ENCODE results near the gene QRFP.

QRFP gene

DNA sequence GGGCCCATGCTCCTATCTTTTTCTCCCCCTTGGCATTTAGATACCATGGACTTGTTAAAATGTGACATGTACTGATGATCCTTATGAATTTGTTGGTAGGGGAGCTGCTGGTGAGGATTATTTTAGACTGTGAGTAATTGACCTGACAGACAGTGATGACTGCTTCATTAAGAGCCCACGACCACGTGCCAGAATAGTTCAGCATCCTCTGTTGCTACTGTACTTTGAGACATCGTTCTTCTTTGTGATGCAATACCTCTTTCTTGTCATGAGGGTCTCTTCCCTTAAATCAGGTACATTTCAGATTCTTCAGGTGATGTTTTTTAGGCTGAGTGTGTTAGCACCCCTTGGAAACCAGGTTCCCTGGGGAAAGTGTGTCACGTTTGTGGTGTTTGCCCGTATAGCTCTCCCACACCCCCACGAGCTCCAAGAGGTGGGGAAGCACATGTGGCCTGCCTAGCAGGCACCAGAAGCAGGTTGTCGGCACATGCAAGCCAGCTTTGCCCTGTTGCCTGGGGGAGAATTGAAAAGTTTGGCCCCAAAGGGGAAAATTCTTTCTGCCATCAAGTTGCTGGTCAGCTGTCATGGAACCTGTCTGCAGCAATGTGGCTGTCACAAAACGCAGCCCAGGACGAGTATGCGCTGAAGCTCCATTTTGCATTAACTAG lies 25.1 kb downstream of the QRFP start:
- Mint-ChIP-seq H3K27me3 (no peaks in the 10 kb centered on the region), H3K9me3 (no peaks in the 10 kb centered on the region), H3K4me3 (no peak overlapping the region), H3K36me3 (ENCODE audit: low read depth) (peaks cover 64% of the 10 kb centered on the region), H3K4me1 (ENCODE audit: low read depth) (no peaks in the 10 kb centered on the region), H3K27ac (no peak overlapping the region)
- DNase-seq, result no peak

DNA sequence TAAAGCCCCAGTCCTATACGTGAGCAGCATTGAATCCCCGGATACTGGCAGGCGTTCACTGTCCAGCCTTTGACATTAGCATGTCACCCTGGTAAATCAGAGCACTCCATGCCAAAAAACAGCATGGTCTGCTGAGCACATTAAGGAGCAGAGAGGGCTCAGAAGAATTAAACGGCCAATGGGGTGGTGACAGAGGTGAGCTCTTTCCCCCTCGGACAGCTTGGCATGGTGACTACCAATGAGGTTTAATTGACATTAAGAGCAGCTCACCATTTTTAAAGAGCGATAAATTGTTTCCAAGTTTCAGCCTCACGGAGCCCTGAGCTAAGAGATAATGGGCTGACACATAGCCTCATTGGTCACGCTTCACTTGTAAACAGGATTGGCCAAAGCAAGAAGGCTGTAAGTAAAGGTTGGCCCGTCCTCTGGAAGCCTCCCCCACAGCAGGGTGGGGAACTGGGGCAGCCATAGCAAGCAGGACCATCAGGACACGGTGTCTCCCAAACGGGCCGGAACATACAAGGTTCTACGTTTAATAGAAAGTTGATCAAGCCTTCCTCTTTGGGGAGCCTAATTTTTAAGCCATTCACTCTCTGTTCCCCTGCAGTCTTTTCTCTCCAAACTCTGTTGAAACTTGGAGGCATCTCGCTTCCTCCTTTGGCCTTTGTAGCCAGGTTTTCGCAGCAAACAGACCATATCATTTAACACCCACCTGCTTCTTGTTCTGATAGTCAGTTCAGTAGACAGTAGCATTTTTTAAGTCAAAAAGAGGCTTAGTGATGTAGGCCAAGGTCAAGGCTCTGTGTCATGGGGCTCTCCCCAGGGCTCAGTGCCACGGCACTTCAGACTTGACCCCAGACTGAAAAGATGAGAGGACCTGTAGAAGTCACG lies 25.9 kb downstream of the QRFP start:
- H3K4me3 Mint-ChIP-seq, result no peak overlapping the region
- no peaks in the 10 kb centered on the region for H3K9me3 Mint-ChIP-seq
- H3K36me3 Mint-ChIP-seq (ENCODE audit: low read depth), result peaks cover 63% of the 10 kb centered on the region
- H3K4me1 Mint-ChIP-seq (ENCODE audit: low read depth), result peaks cover 2% of the 10 kb centered on the region
- H3K27me3 Mint-ChIP-seq, result no peaks in the 10 kb centered on the region
- H3K27ac Mint-ChIP-seq, result no peak overlapping the region
- no peak for DNase-seq

- no peak for DNase-seq
- Mint-ChIP-seq H3K4me3 (no peak overlapping the region), H3K4me1 (ENCODE audit: low read depth) (peaks cover 2% of the 10 kb centered on the region), H3K27ac (no peak overlapping the region), H3K36me3 (ENCODE audit: low read depth) (peaks cover 59% of the 10 kb centered on the region), H3K9me3 (no peaks in the 10 kb centered on the region), H3K27me3 (no peaks in the 10 kb centered on the region)
Measured at GRCh38 chr9:130869250-130869649, 27.4 kb downstream of the QRFP start.

GRCh38 chr9:130868230-130868629 lies 28.4 kb downstream of the QRFP start:
- Mint-ChIP-seq H3K9me3 (no peaks in the 10 kb centered on the region), H3K4me3 (no peak overlapping the region), H3K27ac (no peak overlapping the region), H3K36me3 (ENCODE audit: low read depth) (peaks cover 55% of the 10 kb centered on the region), H3K27me3 (no peaks in the 10 kb centered on the region), H3K4me1 (ENCODE audit: low read depth) (peaks cover 2% of the 10 kb centered on the region)
- no peak for DNase-seq

- Mint-ChIP-seq H3K36me3 (ENCODE audit: low read depth) (peaks cover 55% of the 10 kb centered on the region), H3K27ac (no peak overlapping the region), H3K9me3 (no peaks in the 10 kb centered on the region), H3K4me1 (ENCODE audit: low read depth) (peaks cover 2% of the 10 kb centered on the region), H3K4me3 (no peak overlapping the region), H3K27me3 (no peaks in the 10 kb centered on the region)
- no peak for DNase-seq
Measured at GRCh38 chr9:130867556-130867955, 29.1 kb downstream of the QRFP start.

GRCh38 chr9:130866474-130866965 lies 30.1 kb downstream of the QRFP start:
- Mint-ChIP-seq H3K9me3 (no peaks in the 10 kb centered on the region), H3K27ac (no peak overlapping the region), H3K4me3 (no peak overlapping the region), H3K36me3 (ENCODE audit: low read depth) (peaks cover 51% of the 10 kb centered on the region), H3K27me3 (no peaks in the 10 kb centered on the region), H3K4me1 (ENCODE audit: low read depth) (peaks cover 2% of the 10 kb centered on the region)
- peak; percentile 64 for DNase-seq

- Mint-ChIP-seq H3K27ac (no peak overlapping the region), H3K36me3 (ENCODE audit: low read depth) (peaks cover 46% of the 10 kb centered on the region), H3K4me3 (no peak overlapping the region), H3K27me3 (no peaks in the 10 kb centered on the region), H3K4me1 (ENCODE audit: low read depth) (peaks cover 2% of the 10 kb centered on the region), H3K9me3 (no peaks in the 10 kb centered on the region)
- no peak for DNase-seq
Measured at GRCh38 chr9:130865921-130866320, 30.7 kb downstream of the QRFP start.

GRCh38 chr9:130864541-130864940 lies 32.1 kb downstream of the QRFP start:
- DNase-seq, result no peak
- no peak overlapping the region for H3K27ac Mint-ChIP-seq
- no peak overlapping the region for H3K4me3 Mint-ChIP-seq
- peaks cover 2% of the 10 kb centered on the region for H3K4me1 Mint-ChIP-seq (ENCODE audit: low read depth)
- no peaks in the 10 kb centered on the region for H3K27me3 Mint-ChIP-seq
- peaks cover 52% of the 10 kb centered on the region for H3K36me3 Mint-ChIP-seq (ENCODE audit: low read depth)
- H3K9me3 Mint-ChIP-seq, result no peaks in the 10 kb centered on the region

DNA sequence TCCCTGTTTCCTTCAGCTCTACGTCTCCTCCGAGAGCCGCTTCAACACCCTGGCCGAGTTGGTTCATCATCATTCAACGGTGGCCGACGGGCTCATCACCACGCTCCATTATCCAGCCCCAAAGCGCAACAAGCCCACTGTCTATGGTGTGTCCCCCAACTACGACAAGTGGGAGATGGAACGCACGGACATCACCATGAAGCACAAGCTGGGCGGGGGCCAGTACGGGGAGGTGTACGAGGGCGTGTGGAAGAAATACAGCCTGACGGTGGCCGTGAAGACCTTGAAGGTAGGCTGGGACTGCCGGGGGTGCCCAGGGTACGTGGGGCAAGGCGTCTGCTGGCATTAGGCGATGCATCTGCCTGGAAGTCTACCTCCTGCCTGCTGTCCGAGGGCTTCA lies 33.9 kb downstream of the QRFP start:
- Mint-ChIP-seq H3K9me3 (no peaks in the 10 kb centered on the region), H3K36me3 (ENCODE audit: low read depth) (peaks cover 63% of the 10 kb centered on the region), H3K4me3 (no peak overlapping the region), H3K27me3 (no peaks in the 10 kb centered on the region), H3K4me1 (ENCODE audit: low read depth) (peaks cover 2% of the 10 kb centered on the region), H3K27ac (no peak overlapping the region)
- DNase-seq, result no peak

- H3K9me3 Mint-ChIP-seq, result no peaks in the 10 kb centered on the region
- no peak overlapping the region for H3K4me3 Mint-ChIP-seq
- no peaks in the 10 kb centered on the region for H3K27me3 Mint-ChIP-seq
- no peak overlapping the region for H3K27ac Mint-ChIP-seq
- DNase-seq, result no peak
- H3K36me3 Mint-ChIP-seq (ENCODE audit: low read depth), result peaks cover 62% of the 10 kb centered on the region
- peaks cover 2% of the 10 kb centered on the region for H3K4me1 Mint-ChIP-seq (ENCODE audit: low read depth)
Measured at GRCh38 chr9:130862217-130862616, 34.4 kb downstream of the QRFP start.

DNA sequence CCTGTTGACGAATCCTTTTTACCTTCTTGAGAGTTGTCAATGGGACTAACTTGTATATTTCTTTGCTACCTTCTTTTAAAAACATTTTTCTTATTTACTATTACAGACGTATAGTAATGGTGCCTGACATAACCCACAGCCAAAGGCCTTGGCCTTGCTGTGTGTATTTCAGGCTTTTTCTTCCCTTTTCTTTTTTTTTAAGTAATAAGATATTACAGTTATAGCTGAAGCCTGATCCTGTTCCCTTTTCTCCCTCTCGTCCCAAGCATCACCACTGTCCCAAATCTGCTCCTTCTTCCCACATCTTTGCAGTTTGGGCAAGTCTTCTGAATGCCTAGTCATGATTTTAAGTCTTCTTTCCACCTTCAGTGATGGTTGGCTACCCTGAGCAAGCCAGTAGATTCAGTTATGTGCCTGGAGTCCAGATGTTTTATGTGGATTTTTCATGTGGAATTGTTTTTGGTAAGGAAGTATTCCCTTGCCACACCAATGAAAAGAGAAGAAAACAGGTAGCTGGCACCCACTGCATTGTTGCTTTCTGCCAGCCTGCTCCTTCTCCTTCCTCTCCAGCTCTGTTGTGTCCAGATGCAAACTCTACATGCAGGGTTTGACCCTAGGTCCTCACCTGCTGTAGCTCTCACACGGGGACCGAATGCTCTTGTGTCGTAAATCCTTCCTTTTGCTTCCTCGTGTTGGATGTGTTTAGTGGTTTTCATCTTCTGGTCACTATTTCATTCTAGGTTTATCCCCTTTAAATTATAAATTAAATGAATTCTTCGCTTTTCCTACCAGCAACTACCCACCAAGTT lies 35.0 kb downstream of the QRFP start:
- no peak for DNase-seq
- Mint-ChIP-seq H3K4me3 (no peak overlapping the region), H3K4me1 (ENCODE audit: low read depth) (peaks cover 2% of the 10 kb centered on the region), H3K27me3 (no peaks in the 10 kb centered on the region), H3K36me3 (ENCODE audit: low read depth) (peaks cover 66% of the 10 kb centered on the region), H3K9me3 (no peaks in the 10 kb centered on the region), H3K27ac (no peak overlapping the region)

- Mint-ChIP-seq H3K4me1 (ENCODE audit: low read depth) (no peaks in the 10 kb centered on the region), H3K36me3 (ENCODE audit: low read depth) (peaks cover 70% of the 10 kb centered on the region), H3K27ac (no peak overlapping the region), H3K9me3 (no peaks in the 10 kb centered on the region), H3K4me3 (no peak overlapping the region), H3K27me3 (no peaks in the 10 kb centered on the region)
- no peak for DNase-seq
Measured at GRCh38 chr9:130860458-130861316, 35.9 kb downstream of the QRFP start.

DNA sequence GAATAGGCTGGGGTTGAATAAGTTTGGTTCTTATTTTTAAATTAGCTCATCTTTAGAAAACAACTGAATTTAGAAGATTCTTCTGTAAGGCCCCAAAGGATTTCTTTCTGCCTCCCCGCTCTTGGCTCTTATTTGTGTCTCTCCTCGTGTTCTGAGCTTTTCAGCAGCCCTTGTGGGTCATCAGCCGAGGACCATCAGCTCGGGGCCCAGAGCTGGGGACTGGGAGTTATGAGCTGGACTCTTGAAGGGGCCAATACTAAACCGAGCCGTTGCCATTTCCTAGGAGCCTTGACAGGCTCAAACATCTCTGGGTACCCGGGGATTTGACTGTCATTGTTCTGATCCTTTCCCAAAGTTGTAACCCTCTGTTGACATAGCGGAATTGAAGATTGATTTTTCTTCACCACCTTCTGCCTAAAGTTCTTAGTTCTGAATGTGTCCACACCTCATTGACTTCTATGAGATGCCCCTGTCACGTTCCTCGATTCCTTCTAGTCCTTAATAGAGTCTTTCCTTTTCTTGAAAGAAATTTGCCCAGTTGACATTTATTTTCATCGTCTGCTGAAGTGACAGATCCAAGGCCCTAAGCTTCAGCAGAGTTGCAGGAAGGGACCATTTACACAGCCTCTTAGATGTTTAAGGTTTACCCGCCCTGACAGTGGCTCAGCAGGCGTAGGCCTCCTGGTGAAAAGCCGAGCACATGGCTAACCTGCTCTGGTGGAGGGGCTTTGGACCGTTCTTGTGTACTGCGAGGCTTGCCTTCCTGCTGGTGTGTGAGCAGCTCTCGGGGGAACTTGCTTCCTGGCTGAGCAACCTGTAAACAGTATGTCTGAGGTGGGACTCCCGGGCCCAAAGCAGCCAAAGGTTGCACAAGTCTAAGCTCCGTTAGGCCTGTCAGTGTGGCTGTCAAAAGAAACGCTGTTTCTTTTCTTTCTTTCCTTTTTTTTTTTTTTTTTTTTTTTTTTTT lies 37.6 kb downstream of the QRFP start:
- H3K4me1 Mint-ChIP-seq (ENCODE audit: low read depth), result no peaks in the 10 kb centered on the region
- H3K27ac Mint-ChIP-seq, result no peak overlapping the region

More for the DNA sequence above, 37.6 kb downstream of the QRFP start:
- H3K36me3 Mint-ChIP-seq (ENCODE audit: low read depth), result peaks cover 77% of the 10 kb centered on the region
- no peak overlapping the region for H3K4me3 Mint-ChIP-seq
- no peaks in the 10 kb centered on the region for H3K27me3 Mint-ChIP-seq
- DNase-seq, result no peak
- no peaks in the 10 kb centered on the region for H3K9me3 Mint-ChIP-seq

Measured in activated T-cell treated with anti-CD3 and anti-CD28 coated beads, Interleukin-2, amount 50 U/mL, for 24 hours (primary cell).